Measurements from ENCODE around the gene KIF26B.

KIF26B gene

GRCh38 chr1:245211035-245211749 is 56.4 kb downstream of the KIF26B start:
- DNase-seq: no peak

- DNase-seq: no peak
Observed at GRCh38 chr1:245211761-245212160, 57.0 kb downstream of the KIF26B start.

GRCh38 chr1:245212221-245212710 is 57.5 kb downstream of the KIF26B start:
- DNase-seq: no peak

GRCh38 chr1:245213066-245213831 is 58.5 kb downstream of the KIF26B start:
- no peak for DNase-seq

- no peak for DNase-seq
Observed at GRCh38 chr1:245215071-245215470, 60.3 kb downstream of the KIF26B start.

- DNase-seq: no peak
Observed at GRCh38 chr1:245216366-245217115, 61.8 kb downstream of the KIF26B start.

GRCh38 chr1:245217853-245218608 is 63.2 kb downstream of the KIF26B start:
- no peak for DNase-seq

GRCh38 chr1:245220381-245220985 is 65.7 kb downstream of the KIF26B start:
- DNase-seq: no peak

- no peak for DNase-seq
Observed at GRCh38 chr1:245221805-245222204, 67.0 kb downstream of the KIF26B start.

- no peak for DNase-seq
Observed at GRCh38 chr1:245222931-245223595, 68.3 kb downstream of the KIF26B start.

- no peak for DNase-seq
Observed at GRCh38 chr1:245225322-245226202, 70.8 kb downstream of the KIF26B start.

GRCh38 chr1:245226203-245226499 is 71.4 kb downstream of the KIF26B start:
- no peak for DNase-seq

GRCh38 chr1:245229051-245229450 is 74.3 kb downstream of the KIF26B start:
- DNase-seq: no peak

GRCh38 chr1:245232931-245233330 is 78.1 kb downstream of the KIF26B start:
- DNase-seq: no peak

GRCh38 chr1:245234217-245235081 is 79.7 kb downstream of the KIF26B start:
- DNase-seq: no peak

- DNase-seq: no peak
Observed at GRCh38 chr1:245235156-245235555, 80.4 kb downstream of the KIF26B start.

- DNase-seq: no peak
Observed at GRCh38 chr1:245240648-245241165, 85.9 kb downstream of the KIF26B start.

- no peak for DNase-seq
Observed at GRCh38 chr1:245241526-245242130, 86.8 kb downstream of the KIF26B start.

GRCh38 chr1:245242989-245243388 is 88.2 kb downstream of the KIF26B start:
- DNase-seq: no peak

Measured in NCI-H526 (cell line).